ENCODE results near the gene ZNF775. TPM values are rescaled to one million over a fixed set of nuclear protein-coding genes. Genes with fewer than 3 reads are reported as not detected.

The ZNF775 gene
- total RNA-seq, 2 donors from 2014 or later: 4.4 to 5.0 TPM

GRCh38 chr7:150446288-150446938 lies 67.3 kb downstream of the ZNF775 start:
- H3K9me3 Mint-ChIP-seq: peaks cover 10 to 12% of the 10 kb centered on the region in 2 donors
- peak overlapping the region; percentile 17 to 58 for H3K27ac Mint-ChIP-seq
- peaks cover 19% of the 10 kb centered on the region in 2 donors for H3K36me3 Mint-ChIP-seq
- DNase-seq (ENCODE audit: low spot score in 2 of 2) (no peak), ATAC-seq (peak in 1 of 2 donors; percentile 57)

Other genes starting within 250 kb of the ZNF775 start
- 10 to 100 TPM; 10.8 to 22.3 TPM for gene LRRC61, start 56.0 kb upstream of the ZNF775 start, total RNA-seq
- gene ACTR3C, start 55.8 kb upstream of the ZNF775 start, total RNA-seq: 1 to 10 TPM; 2.3 to 5.8 TPM
- under 1 TPM in 1 of 2 donors, not detected in 1; 0.12 TPM for gene RARRES2, start 37.7 kb upstream of the ZNF775 start, total RNA-seq
- gene REPIN1, start 10.5 kb upstream of the ZNF775 start, total RNA-seq: 10 to 100 TPM; 57.1 to 77.4 TPM
- gene GIMAP8, start 71.3 kb downstream of the ZNF775 start, total RNA-seq: 10 to 100 TPM; 13.5 to 17.7 TPM
- gene GIMAP7, start 135.5 kb downstream of the ZNF775 start, total RNA-seq: 10 to 100 TPM; 32.2 to 79.9 TPM
- gene GIMAP4, start 188.1 kb downstream of the ZNF775 start, total RNA-seq: 100 to 1,000 TPM; 202 to 336 TPM

Measured in activated naive CD4-positive, alpha-beta T cell treated with anti-CD3 and anti-CD28 coated beads, Interleukin-2, amount 50 U/mL, for 72 hours (primary cell).